ENCODE data around the gene REXO4. TPM values are rescaled to one million over a fixed set of nuclear protein-coding genes. Genes with fewer than 3 reads are reported as not detected.

REXO4 gene, protein sequence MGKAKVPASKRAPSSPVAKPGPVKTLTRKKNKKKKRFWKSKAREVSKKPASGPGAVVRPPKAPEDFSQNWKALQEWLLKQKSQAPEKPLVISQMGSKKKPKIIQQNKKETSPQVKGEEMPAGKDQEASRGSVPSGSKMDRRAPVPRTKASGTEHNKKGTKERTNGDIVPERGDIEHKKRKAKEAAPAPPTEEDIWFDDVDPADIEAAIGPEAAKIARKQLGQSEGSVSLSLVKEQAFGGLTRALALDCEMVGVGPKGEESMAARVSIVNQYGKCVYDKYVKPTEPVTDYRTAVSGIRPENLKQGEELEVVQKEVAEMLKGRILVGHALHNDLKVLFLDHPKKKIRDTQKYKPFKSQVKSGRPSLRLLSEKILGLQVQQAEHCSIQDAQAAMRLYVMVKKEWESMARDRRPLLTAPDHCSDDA
- 10 to 100 TPM; 49.5 to 52.0 TPM for total RNA-seq

DNA sequence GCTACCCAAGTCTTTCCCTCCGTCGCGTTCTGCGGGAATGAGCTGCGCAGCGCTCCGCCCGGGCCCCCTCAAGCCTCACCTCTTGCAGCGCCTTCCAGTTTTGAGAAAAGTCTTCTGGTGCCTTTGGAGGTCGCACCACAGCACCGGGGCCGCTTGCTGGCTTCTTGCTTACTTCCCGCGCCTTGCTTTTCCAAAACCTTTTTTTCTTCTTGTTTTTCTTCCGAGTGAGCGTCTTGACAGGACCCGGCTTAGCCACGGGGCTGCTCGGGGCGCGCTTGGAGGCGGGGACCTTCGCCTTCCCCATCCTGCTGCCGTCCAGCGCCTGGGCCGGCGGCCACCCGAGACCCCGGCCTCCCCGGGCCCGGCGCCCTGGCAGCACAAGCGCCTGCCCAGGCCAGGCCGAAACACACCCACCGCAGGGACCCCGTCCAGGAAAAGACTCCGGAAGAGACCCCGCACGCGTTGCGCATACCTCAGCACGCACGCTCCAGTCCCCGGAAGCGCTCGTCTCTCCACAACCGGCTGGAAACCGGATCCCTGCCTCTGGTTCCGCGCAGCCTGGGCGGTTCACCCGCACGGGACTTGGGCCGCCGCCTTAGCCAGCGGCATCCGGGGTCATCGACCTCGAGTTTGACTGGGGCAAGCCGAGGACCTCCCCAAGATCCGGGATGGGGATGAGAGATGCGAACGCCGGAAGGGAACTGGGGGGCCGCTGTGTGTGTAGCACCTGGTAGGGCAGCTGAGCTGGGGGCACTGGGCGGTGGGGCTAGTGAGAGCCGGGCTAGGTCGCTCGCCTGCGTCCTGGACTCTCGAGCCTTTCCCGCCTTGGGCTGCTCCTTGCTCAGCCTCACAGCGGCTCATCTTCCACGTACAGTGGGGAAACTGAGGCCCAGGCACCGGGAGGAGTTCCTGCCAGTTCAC is at the start of gene REXO4:
Gene REXO4, minus strand, starts transcription at position 470 of the 921 bp plus-strand sequence. Its CDS starts 166 bp downstream, at position 304.
- CTCF ChIA-PET: interaction anchor here (0.5 to 1.4 kb wide), 2 partner anchors 14 to 150 kb away, joined by 3 to 6 read pairs; no protein-coding TSS in a partner anchor
- POLR2A ChIA-PET: interaction anchor here (0.6 to 0.9 kb wide), 4 partner anchors 46 to 473 kb away, joined by 3 to 7 read pairs (median 3); partner anchors contain the start of genes MED22 and RPL7A

DNA sequence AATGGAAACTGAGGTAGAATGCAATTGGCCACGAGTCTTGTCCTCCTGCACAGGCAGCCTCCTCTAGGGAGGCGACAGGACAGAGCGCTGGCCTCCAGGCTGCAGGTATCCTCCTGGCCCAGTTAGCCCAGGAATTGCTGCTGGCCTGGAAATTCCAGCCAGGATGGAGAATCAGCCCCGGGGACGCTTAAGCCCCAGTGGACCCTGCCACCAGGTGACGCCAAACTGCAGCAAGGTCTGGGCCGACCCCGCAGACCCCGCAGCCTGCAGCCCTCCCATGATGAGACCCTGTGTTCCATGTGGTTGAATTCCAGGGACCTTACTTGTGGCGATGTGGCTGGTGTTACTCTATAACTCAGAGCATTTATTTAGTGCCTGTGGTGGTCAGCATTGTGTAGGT is 49.3 kb upstream of the REXO4 start:
- CTCF ChIA-PET: no interaction called here
- POLR2A ChIA-PET: no interaction called here

DNA sequence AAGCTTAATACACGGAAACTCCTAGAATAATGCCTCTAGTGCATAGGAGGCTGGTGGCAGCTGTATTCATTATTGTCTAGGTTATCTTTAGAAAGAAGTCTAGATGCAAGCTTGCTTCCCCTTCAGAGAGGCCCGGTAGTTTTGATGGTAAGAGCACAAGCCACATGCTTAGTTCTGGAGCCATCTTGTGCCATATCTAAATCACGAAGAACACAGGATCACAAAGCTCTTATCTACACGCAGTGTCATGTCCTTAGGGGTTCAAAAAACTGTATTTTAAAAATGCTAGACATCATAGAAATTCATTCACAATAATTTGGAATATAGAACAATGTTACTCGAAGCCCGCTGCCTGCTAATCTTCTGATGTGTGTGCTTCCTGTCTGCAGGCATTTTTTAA is 48.2 kb upstream of the REXO4 start:
- ChIA-PET CTCF (no interaction called here), POLR2A (no interaction called here)

DNA sequence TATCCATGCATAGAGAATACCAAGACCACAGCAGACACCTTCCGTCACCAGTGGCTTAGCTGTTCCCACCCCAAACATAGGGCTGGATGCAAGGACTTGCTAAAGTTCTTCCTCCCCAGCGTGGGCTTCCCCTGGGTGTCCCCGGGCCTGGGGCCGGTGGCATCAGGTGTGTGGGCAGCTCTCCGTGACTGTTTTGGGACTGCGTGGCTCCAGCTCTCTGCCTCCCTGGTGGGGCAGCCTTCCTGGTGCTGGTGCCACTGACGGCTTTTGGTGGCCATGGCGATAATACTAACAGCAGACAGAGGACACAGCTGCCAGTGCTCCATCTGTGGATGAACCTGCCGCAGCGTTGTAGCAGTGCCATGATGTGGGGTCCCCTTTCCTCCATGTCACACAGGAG is 46.8 kb upstream of the REXO4 start:
- POLR2A ChIA-PET: no interaction called here
- CTCF ChIA-PET: no interaction called here

DNA sequence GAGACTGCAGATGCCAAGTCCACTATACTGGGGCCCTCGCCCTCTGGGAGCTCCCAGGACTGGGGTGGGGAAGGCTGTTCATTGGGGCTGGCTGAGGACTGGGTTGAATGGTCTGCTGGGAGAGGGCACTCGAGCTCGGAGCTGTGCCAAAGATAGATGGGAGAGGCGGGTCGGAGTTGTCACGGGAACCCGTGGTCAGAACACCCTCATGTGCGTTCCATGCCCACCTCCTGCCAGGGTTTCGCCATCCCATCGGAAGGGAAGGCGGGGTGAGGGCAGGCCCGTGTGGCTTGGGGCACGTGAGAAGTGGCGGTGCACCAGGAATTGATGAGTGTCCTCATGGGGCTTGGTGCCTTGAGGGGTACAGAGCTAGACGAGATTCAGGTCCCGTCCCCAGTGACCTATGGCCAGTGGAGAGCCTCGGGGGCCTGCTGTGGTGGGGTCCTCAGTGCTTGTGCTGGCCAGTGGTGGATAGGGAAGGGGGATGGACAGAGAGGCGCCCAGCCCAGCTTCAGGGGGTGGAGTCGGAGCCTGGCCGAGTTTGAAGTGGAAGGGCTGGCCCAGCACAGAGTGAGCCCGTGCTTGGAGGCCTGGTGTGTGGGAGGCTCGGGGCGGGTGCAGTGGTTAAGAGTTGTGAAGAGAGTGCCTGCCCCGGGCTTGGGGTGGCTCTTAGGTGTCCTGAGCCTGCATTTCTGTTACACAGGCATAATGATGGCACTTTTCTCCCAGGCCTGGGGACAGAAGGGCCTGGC is 46.2 kb upstream of the REXO4 start:
- POLR2A ChIA-PET: no interaction called here

DNA sequence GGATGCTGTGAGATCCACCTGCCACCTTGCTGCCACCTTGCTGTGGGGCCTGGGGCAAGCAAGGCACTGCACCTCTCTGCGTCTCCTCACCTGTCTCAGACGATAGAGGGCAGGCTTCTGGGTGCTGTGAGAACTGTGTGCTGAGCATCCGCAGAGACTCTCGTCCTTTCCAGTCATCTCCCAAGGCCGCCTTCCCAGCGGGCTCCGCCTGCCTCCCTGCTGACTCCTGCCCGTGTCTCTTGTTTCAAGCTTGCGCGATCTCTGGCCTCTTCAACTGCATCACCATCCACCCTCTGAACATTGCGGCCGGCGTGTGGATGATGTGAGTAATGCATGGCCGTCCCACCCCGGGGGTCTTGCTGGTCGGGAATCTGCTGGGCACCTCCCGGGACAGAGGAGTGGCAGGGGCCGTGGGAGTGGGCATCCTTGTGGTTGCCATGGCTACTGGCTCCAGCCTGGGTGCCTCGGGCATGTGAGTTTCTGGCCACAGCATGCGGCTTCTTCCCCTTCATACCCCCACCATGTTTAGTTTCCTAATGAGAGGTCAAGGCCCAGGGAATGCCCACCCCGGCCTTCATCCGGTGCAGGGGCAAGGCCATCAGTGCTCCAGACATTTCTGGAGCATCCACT is 45.5 kb upstream of the REXO4 start:
- POLR2A ChIA-PET: no interaction called here
- CTCF ChIA-PET: interaction anchor here (0.9 kb wide), 1 partner anchor 23 kb away, joined by 3 read pairs; no protein-coding TSS in a partner anchor

More for the DNA sequence above, 46.2 kb upstream of the REXO4 start:
- CTCF ChIA-PET: no interaction called here

DNA sequence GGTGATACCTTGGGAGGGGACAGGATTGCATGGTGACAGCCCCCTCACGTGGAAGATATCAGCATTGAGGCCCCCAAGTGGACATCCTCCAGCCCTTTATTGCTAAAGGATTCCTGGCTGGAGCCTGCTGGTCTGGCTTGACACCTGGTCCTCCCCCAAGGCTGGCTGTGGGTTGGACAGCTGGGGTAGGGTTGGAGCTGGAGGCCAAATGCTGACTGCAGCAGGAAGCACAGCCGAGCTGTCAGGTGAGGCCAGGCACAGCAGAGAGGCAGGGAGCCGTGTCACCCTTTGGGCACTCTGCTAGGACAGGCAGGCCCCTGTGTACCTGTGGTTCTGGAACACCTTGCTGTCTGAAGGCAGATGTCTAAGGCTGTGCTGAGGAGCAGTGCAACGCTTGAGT is 44.2 kb upstream of the REXO4 start:
- POLR2A ChIA-PET: no interaction called here
- CTCF ChIA-PET: interaction anchor here (1.5 kb wide), 1 partner anchor 24 kb away, joined by 4 read pairs; no protein-coding TSS in a partner anchor

DNA sequence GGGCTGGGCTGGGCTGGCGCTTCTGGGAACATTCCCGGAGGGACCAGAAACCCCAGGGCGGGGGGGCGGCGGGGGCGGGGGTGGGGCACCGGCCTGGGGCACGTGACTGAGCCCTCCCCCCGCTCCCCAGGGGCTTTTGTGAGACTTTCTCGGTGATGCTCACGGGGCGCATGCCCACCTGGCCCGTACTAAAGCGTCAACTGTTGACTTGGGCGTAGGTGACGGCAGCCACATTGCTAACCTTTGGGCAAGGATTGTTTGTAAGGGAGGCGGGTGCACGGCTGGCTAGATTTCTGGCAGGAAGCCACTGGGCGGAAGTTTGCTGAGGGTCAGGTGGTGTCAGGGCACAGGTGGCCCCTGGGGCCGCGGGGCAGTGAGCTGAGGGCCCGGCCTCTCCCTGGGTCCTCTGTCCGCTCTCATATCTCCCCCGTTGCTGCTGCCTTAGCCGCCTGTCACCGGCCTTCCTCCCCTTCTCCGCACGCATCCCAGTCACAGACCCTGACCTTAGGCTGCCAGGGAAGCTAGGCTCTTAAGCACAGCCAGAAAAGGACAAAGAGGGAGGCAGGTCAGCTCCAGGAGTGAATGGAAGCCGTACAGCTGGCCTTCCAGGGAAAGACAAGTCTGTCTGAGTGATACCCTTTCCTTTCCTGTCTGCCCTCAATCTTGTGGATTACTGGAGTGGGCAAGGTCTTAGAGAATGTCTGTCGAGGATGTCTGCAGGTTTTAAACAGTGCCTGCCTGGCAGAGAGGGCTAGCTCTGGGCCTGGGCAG is 42.8 kb upstream of the REXO4 start:
- ChIA-PET POLR2A (interaction anchor here (1.2 to 2.1 kb wide), 3 partner anchors 18 to 90 kb away, joined by 3 to 7 read pairs (median 4); partner anchors contain the start of gene SLC2A6), CTCF (interaction anchor here (0.6 to 1.5 kb wide), 2 partner anchors 26 to 610 kb away, joined by 3 to 4 read pairs; no protein-coding TSS in a partner anchor)

DNA sequence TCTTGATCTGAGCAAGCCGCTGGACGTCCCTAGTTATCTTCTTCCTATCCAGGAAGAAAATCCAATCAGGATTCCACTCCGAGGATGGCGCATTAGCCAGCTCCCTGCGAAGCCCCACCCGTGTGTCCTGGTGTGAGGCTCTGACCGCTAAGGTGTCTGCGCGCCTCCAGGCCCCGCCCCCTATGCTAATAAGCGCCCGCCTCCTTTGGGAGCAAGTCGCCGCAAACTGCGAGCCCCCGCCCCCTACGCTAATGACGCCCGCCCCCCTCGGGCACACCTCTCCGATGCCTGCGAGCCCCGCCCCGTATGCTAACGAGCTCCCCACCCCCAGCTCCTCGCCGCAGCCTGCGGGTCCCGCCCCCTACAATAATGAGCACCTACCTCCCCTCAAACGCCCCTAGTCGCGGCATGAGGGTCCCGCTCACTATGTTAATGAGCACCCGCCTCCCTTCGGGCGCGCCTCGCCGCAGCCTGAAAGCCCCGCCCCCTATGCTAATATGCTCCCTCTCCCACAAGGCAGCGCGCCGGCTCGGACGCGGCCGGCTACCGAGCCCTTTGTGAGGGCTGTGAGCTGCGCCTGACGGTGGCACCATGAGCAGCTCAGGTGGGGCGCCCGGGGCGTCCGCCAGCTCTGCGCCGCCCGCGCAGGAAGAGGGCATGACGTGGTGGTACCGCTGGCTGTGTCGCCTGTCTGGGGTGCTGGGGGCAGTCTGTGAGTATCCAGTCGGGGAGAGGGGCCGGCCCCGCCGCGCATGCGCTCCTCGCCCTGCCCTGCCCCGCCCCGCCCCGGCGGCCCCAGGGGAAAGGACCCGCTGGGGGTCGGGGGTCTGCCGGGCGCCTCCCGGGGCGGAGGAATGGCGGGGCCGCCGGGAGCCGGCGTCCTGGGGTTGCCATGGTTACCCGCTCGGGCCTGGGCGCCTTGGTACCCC is 41.9 kb upstream of the REXO4 start, which contains the start of gene CACFD1:
Gene CACFD1, plus strand, starts transcription at position 503 of the 929 bp plus-strand sequence. Its CDS starts 89 bp downstream, at position 592.
- POLR2A ChIA-PET: interaction anchor here (0.6 to 2.1 kb wide), 5 partner anchors 8 to 790 kb away, joined by 3 to 7 read pairs (median 3); partner anchors contain the start of genes DDX31 and SLC2A6
- CTCF ChIA-PET: interaction anchor here (0.5 to 0.7 kb wide), 2 partner anchors 25 to 86 kb away, joined by 3 read pairs; no protein-coding TSS in a partner anchor

DNA sequence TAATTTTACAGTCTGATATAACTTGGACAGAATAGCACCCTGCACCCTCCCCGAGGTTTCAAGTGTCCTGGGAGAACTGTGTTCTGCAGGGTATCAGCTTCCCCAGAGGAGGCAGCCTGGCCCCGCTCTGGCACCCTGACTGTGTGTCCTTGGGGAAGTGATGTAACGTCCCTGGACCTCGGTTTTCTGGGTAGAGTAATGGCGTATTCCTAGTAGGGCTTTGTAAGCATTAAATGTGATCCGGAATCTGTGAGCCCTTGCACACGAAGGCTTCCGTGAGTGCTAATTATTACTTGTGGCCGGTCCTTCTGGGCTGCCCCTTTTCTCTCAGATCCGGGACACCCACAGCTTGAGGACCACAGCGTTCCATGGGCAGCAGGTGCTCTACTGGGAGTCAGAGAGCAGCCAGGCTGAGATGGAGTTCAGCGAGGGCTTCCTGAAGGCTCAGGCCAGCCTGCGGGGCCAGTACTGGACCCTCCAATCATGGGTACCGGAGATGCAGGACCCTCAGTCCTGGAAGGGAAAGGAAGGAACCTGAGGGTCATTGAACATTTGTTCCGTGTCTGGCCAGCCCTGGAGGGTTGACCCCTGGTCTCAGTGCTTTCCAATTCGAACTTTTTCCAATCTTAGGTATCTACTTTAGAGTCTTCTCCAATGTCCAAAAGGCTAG is 41.0 kb upstream of the REXO4 start:
- CTCF ChIA-PET: interaction anchor here (0.5 kb wide), 1 partner anchor 85 kb away, joined by 3 read pairs; no protein-coding TSS in a partner anchor
- POLR2A ChIA-PET: interaction anchor here (0.5 to 1.5 kb wide), 4 partner anchors 9 to 88 kb away, joined by 3 to 4 read pairs (median 3); no protein-coding TSS in a partner anchor

DNA sequence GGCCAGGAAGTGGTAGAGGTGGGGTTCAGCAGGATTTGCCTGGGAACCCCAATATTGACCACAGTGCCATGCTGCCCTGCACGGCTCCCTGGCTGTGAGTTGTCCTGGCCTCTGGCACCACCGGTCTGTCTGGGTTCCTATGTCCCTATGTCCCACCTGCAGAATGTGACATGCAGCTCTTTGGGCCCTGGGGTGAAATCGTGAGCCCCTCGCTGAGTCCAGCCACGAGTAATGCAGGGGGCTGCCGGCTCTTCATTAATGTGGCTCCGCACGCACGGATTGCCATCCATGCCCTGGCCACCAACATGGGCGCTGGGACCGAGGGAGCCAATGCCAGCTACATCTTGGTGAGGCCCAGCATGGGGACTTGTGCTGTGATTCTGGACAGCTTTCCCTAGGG is 39.9 kb upstream of the REXO4 start:
- CTCF ChIA-PET: no interaction called here
- POLR2A ChIA-PET: no interaction called here

DNA sequence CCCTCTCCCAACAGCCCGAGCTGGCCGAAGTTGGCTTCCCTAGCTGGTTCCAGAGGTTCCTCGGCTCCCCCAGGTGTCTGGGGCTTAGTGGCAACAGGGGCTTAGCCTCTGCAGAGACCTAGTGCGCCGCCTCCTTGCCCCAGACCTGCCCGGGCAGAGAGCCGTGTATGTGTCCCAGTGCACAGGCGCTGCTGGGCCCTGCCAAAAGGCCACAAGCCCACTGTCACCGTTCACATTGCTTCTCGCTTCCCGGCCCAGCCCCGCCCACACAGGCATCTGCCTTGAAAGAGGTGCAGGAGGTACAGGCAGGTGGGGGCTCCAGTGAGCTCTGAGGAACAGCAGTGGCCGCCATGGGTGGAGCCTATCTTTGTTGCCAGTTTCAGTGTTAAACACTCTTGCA is 39.4 kb upstream of the REXO4 start:
- ChIA-PET POLR2A (no interaction called here), CTCF (no interaction called here)

DNA sequence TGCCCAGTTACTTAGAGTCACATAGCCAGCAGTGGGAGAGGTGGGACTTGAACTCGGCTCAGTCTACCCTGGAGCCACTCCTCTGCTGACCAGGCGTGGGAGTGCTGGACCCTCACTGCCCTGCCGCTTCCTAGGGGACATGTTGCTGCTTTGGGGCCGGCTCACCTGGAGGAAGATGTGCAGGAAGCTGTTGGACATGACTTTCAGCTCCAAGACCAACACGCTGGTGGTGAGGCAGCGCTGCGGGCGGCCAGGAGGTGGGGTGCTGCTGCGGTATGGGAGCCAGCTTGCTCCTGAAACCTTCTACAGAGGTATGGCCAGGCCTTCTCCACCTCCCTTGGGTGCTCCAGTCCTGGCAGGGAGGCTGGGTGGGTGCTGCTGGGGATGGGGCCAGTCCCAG is 38.6 kb upstream of the REXO4 start:
- ChIA-PET CTCF (no interaction called here), POLR2A (no interaction called here)

DNA sequence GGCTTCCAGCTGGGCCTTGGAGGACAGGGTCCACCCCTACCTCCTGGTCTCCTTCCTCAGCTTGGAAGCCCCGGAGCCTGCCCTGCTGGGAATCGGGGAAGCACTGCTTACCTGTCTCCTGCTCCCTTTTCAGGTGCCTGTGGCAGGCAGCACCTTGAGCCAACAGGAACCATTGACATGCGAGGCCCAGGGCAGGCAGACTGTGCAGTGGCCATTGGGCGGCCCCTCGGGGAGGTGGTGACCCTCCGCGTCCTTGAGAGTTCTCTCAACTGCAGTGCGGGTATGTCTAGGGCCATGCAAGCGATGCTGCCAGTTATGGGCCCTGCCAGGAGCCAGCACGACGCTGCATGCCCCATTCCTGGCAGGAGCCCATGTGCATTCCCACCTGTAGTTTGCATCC is 38.1 kb upstream of the REXO4 start:
- CTCF ChIA-PET: no interaction called here
- POLR2A ChIA-PET: no interaction called here

DNA sequence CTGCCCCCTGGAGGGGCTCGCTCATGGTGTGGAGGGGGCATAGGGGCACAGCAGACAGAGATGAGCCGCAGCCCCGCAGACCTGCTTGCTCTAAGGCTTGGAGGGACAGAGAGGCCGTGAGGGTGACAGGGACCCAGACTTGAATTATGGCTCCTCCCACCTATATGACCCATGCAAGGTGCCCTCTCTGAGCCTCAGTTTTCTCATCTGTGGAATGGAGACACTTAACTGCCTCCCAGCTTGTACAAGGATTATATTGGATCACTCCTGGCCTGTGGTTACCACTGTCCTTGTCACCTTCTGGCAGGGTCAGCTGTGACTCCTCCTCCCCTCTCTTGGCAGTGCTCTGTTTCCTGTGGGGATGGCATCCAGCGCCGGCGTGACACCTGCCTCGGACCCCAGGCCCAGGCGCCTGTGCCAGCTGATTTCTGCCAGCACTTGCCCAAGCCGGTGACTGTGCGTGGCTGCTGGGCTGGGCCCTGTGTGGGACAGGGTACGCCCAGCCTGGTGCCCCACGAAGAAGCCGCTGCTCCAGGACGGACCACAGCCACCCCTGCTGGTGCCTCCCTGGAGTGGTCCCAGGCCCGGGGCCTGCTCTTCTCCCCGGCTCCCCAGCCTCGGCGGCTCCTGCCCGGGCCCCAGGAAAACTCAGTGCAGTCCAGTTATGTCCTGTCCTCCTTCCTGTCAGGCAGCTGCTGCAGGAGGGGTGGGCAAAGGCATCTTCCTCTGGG is 37.3 kb upstream of the REXO4 start:
- CTCF ChIA-PET: interaction anchor here (0.5 kb wide), 1 partner anchor 28 kb away, joined by 4 read pairs; no protein-coding TSS in a partner anchor
- POLR2A ChIA-PET: no interaction called here

DNA sequence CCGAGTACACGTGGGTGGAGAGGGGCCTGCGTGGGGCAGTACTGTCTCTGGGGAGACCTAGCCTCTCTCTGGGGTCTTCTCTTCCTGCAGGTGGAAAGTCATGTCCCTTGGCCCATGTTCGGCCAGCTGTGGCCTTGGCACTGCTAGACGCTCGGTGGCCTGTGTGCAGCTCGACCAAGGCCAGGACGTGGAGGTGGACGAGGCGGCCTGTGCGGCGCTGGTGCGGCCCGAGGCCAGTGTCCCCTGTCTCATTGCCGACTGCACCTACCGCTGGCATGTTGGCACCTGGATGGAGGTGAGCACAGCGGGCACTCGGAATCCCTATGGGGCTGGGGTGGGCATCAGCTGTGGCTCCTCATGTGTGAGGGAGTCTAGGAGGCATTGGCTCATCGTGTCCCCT is 36.5 kb upstream of the REXO4 start:
- POLR2A ChIA-PET: no interaction called here
- CTCF ChIA-PET: interaction anchor here (0.5 kb wide), 1 partner anchor 28 kb away, joined by 4 read pairs; no protein-coding TSS in a partner anchor

Measured in activated CD8-positive, alpha-beta memory T cell treated with anti-CD3 and anti-CD28 coated beads for 36 hours (primary cell).